ENCODE results near the gene ASAP2.
A peak's percentile ranks its signal among the peaks of the same experiment; 100 is the strongest.

ASAP2 gene

GRCh38 chr2:9310798-9311197 lies 104.2 kb downstream of the ASAP2 start:
- Histone ChIP-seq H3K27ac (ENCODE audit: low read length) (peak overlapping the region; percentile 81), H3K36me3 (ENCODE audit: control insufficient read depth in 2 of 2, insufficient read depth in 2 of 2, low read length in 2 of 2) (no peaks in the 10 kb centered on the region), H3K4me3 (ENCODE audit: low read length in 2 of 2) (no peak overlapping the region), H3K9ac (ENCODE audit: low read length in 2 of 2) (no peak overlapping the region), H3K9me3 (ENCODE audit: control insufficient read depth in 2 of 2, low read length in 2 of 2) (no peaks in the 10 kb centered on the region), H3K27me3 (ENCODE audit: control insufficient read depth in 1 of 2, insufficient read depth in 2 of 2, low read length in 2 of 2) (no peaks in the 10 kb centered on the region), H3K4me1 (ENCODE audit: control insufficient read depth, insufficient read depth, low read length) (peaks cover 60% of the 10 kb centered on the region)

- Histone ChIP-seq H3K4me1 (ENCODE audit: control insufficient read depth, insufficient read depth, low read length) (peaks cover 60% of the 10 kb centered on the region), H3K36me3 (ENCODE audit: control insufficient read depth in 2 of 2, insufficient read depth in 2 of 2, low read length in 2 of 2) (no peaks in the 10 kb centered on the region), H3K4me3 (ENCODE audit: low read length in 2 of 2) (peak overlapping the region in 1 of 2 donors; percentile 49), H3K9ac (ENCODE audit: low read length in 2 of 2) (peak overlapping the region in 1 of 2 donors; percentile 29), H3K9me3 (ENCODE audit: control insufficient read depth in 2 of 2, low read length in 2 of 2) (no peaks in the 10 kb centered on the region), H3K27ac (ENCODE audit: low read length) (peak overlapping the region; percentile 81), H3K27me3 (ENCODE audit: control insufficient read depth in 1 of 2, insufficient read depth in 2 of 2, low read length in 2 of 2) (no peaks in the 10 kb centered on the region)
Measured at GRCh38 chr2:9311488-9311887, 104.9 kb downstream of the ASAP2 start.

DNA sequence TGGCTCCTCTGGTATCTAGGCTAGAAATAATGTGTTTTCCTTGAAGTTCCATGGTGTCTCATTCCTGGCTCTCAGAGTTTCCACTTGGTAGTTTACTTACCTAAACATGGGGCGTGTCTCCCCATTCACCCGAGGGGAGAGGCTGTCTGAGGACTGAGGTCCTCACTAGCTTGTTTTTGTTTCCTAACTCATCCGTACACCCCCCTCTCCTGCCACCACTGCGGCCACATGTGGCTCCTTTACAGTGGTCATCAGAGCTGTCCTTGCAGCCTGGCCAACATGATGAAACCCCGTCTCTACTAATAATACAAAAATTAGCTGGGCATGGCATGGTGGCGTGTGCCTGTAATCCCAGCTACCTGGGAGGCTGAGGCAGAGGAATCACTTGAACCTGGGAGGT lies 106.0 kb downstream of the ASAP2 start:
- Histone ChIP-seq H3K27ac (ENCODE audit: low read length) (peak overlapping the region; percentile 81), H3K4me3 (ENCODE audit: low read length in 2 of 2) (no peak overlapping the region), H3K4me1 (ENCODE audit: control insufficient read depth, insufficient read depth, low read length) (peaks cover 50% of the 10 kb centered on the region), H3K9me3 (ENCODE audit: control insufficient read depth in 2 of 2, low read length in 2 of 2) (no peaks in the 10 kb centered on the region), H3K27me3 (ENCODE audit: control insufficient read depth in 1 of 2, insufficient read depth in 2 of 2, low read length in 2 of 2) (no peaks in the 10 kb centered on the region), H3K36me3 (ENCODE audit: control insufficient read depth in 2 of 2, insufficient read depth in 2 of 2, low read length in 2 of 2) (no peaks in the 10 kb centered on the region), H3K9ac (ENCODE audit: low read length in 2 of 2) (no peak overlapping the region)

- no peak overlapping the region for H3K9ac ChIP-seq (ENCODE audit: low read length in 2 of 2)
- H3K9me3 ChIP-seq (ENCODE audit: control insufficient read depth in 2 of 2, low read length in 2 of 2), result no peaks in the 10 kb centered on the region
- peaks cover 45% of the 10 kb centered on the region for H3K4me1 ChIP-seq (ENCODE audit: control insufficient read depth, insufficient read depth, low read length)
- no peaks in the 10 kb centered on the region for H3K36me3 ChIP-seq (ENCODE audit: control insufficient read depth in 2 of 2, insufficient read depth in 2 of 2, low read length in 2 of 2)
- H3K4me3 ChIP-seq (ENCODE audit: low read length in 2 of 2), result no peak overlapping the region
- H3K27ac ChIP-seq (ENCODE audit: low read length), result no peak overlapping the region
- no peaks in the 10 kb centered on the region for H3K27me3 ChIP-seq (ENCODE audit: control insufficient read depth in 1 of 2, insufficient read depth in 2 of 2, low read length in 2 of 2)
Measured at GRCh38 chr2:9313443-9313842, 106.8 kb downstream of the ASAP2 start.

- no peaks in the 10 kb centered on the region for H3K36me3 ChIP-seq (ENCODE audit: control insufficient read depth in 2 of 2, insufficient read depth in 2 of 2, low read length in 2 of 2)
- no peak overlapping the region for H3K9ac ChIP-seq (ENCODE audit: low read length in 2 of 2)
- no peaks in the 10 kb centered on the region for H3K27me3 ChIP-seq (ENCODE audit: control insufficient read depth in 1 of 2, insufficient read depth in 2 of 2, low read length in 2 of 2)
- H3K27ac ChIP-seq (ENCODE audit: low read length), result no peak overlapping the region
- no peak overlapping the region for H3K4me3 ChIP-seq (ENCODE audit: low read length in 2 of 2)
- no peaks in the 10 kb centered on the region for H3K9me3 ChIP-seq (ENCODE audit: control insufficient read depth in 2 of 2, low read length in 2 of 2)
- peaks cover 38% of the 10 kb centered on the region for H3K4me1 ChIP-seq (ENCODE audit: control insufficient read depth, insufficient read depth, low read length)
Measured at GRCh38 chr2:9315280-9315847, 108.8 kb downstream of the ASAP2 start.

DNA sequence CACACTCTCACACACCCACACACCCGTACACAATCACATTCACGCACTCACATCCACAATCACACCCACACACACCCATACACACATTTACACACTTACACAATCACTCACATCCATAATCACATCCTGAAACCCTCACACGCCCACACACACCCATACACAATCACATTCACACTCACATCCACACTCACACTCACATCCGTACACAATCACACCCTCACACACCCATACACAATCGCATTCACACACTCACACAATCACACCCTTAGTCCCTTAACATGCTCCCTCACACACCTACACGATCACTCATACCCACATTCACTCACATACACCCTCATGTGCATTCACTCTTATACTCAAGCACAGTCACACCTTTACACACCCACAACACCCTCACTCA lies 110.9 kb downstream of the ASAP2 start:
- peaks cover 17% of the 10 kb centered on the region for H3K4me1 ChIP-seq (ENCODE audit: control insufficient read depth, insufficient read depth, low read length)
- no peak overlapping the region for H3K4me3 ChIP-seq (ENCODE audit: low read length in 2 of 2)
- H3K27ac ChIP-seq (ENCODE audit: low read length), result no peak overlapping the region
- no peaks in the 10 kb centered on the region for H3K27me3 ChIP-seq (ENCODE audit: control insufficient read depth in 1 of 2, insufficient read depth in 2 of 2, low read length in 2 of 2)
- peaks cover 0 to 2% of the 10 kb centered on the region in 2 donors for H3K36me3 ChIP-seq (ENCODE audit: control insufficient read depth in 2 of 2, insufficient read depth in 2 of 2, low read length in 2 of 2)
- no peak overlapping the region for H3K9ac ChIP-seq (ENCODE audit: low read length in 2 of 2)
- no peaks in the 10 kb centered on the region for H3K9me3 ChIP-seq (ENCODE audit: control insufficient read depth in 2 of 2, low read length in 2 of 2)

DNA sequence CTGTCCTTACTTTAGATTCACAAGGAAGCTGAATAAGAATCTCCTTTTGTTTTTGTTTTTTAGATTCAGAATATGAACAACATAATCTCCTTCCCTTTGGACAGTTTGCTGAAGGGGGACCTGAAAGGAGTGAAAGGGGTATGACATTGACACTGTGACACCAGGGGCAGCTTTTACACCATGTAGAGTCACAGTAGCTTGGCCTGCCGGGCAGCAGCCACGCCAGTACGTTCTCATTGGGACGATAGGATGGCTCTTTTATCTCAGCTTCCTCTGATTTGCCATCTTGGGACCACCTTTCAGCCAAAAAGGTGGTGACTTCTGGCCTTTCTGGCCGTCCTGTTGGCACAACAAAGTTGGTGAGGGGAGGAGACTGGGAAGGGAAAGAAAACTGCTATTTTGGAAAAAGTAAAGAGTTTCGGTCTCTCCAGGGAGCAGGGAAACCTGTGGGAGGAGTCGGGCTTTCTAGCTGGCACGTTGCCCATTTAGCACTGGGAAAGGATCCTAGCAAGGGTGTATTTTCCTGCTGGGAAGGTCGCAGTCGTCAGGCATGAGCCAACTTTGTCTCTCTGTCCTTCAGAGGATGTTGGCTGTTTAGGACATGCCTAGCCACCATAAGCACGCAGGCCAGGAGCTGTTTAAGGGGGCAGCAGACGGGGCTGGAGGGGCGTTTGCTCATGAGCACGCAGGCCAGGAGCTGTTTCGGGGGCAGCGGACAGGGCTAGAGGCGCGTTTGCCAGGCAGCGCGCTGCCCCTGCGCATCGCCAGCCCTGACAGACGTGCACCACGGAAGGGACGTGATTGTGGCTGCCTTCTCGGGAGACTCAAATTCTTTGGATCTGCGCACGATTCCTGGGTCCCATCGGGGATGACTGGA lies 112.1 kb downstream of the ASAP2 start:
- Histone ChIP-seq H3K4me3 (ENCODE audit: low read length in 2 of 2) (peak overlapping the region in 1 of 2 donors; percentile 52), H3K36me3 (ENCODE audit: control insufficient read depth in 2 of 2, insufficient read depth in 2 of 2, low read length in 2 of 2) (peaks cover 5 to 7% of the 10 kb centered on the region in 2 donors), H3K27me3 (ENCODE audit: control insufficient read depth in 1 of 2, insufficient read depth in 2 of 2, low read length in 2 of 2) (no peaks in the 10 kb centered on the region), H3K9me3 (ENCODE audit: control insufficient read depth in 2 of 2, low read length in 2 of 2) (no peaks in the 10 kb centered on the region), H3K4me1 (ENCODE audit: control insufficient read depth, insufficient read depth, low read length) (peaks cover 19% of the 10 kb centered on the region), H3K9ac (ENCODE audit: low read length in 2 of 2) (no peak overlapping the region), H3K27ac (ENCODE audit: low read length) (peak overlapping the region; percentile 58)

DNA sequence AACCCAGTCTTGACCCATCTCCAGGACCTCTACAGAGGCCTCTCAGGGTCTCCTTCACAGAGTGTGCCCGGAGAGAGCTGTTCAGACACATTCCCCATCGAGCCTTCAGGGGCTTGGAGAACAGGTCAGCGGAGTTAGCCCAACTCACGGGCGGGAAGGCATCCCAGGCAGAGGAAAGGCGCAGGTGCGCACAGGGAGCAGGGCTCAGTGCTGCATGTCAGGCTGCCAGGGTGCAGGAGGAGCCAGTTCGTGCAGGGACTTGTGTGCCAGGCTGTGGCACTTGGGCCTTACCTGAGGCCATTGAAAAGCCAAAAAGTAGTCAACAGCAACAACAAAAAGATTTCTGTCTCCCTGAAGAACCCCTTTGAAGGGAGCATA lies 112.7 kb downstream of the ASAP2 start:
- Histone ChIP-seq H3K27me3 (ENCODE audit: control insufficient read depth in 1 of 2, insufficient read depth in 2 of 2, low read length in 2 of 2) (no peaks in the 10 kb centered on the region), H3K27ac (ENCODE audit: low read length) (no peak overlapping the region), H3K36me3 (ENCODE audit: control insufficient read depth in 2 of 2, insufficient read depth in 2 of 2, low read length in 2 of 2) (peaks cover 7 to 9% of the 10 kb centered on the region in 2 donors), H3K9me3 (ENCODE audit: control insufficient read depth in 2 of 2, low read length in 2 of 2) (no peaks in the 10 kb centered on the region), H3K9ac (ENCODE audit: low read length in 2 of 2) (no peak overlapping the region), H3K4me1 (ENCODE audit: control insufficient read depth, insufficient read depth, low read length) (peaks cover 22% of the 10 kb centered on the region), H3K4me3 (ENCODE audit: low read length in 2 of 2) (no peak overlapping the region)

DNA sequence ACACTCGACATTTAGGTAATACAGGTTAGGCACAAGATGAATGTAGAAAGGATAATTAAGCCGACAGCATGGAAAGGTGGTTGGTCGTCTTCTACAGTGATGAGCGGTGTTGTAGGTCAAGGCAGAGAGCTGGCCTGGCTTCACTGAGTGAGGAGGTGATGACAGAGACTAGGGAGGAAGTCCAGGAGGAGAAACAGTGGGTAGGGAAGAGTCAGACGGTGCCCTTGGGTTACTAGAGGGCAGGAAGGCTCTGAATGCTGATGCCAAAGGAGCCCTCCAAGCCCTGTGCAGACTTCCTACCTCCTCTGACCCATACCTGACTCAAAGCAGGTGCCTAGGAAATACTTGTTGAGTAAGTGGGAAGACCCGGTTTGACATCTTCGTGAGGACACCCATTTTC lies 116.0 kb downstream of the ASAP2 start:
- no peak overlapping the region for H3K27ac ChIP-seq (ENCODE audit: low read length)
- H3K36me3 ChIP-seq (ENCODE audit: control insufficient read depth in 2 of 2, insufficient read depth in 2 of 2, low read length in 2 of 2), result peaks cover 9 to 13% of the 10 kb centered on the region in 2 donors
- H3K4me3 ChIP-seq (ENCODE audit: low read length in 2 of 2), result no peak overlapping the region
- no peaks in the 10 kb centered on the region for H3K27me3 ChIP-seq (ENCODE audit: control insufficient read depth in 1 of 2, insufficient read depth in 2 of 2, low read length in 2 of 2)
- peaks cover 22% of the 10 kb centered on the region for H3K4me1 ChIP-seq (ENCODE audit: control insufficient read depth, insufficient read depth, low read length)
- no peak overlapping the region for H3K9ac ChIP-seq (ENCODE audit: low read length in 2 of 2)
- no peaks in the 10 kb centered on the region for H3K9me3 ChIP-seq (ENCODE audit: control insufficient read depth in 2 of 2, low read length in 2 of 2)

DNA sequence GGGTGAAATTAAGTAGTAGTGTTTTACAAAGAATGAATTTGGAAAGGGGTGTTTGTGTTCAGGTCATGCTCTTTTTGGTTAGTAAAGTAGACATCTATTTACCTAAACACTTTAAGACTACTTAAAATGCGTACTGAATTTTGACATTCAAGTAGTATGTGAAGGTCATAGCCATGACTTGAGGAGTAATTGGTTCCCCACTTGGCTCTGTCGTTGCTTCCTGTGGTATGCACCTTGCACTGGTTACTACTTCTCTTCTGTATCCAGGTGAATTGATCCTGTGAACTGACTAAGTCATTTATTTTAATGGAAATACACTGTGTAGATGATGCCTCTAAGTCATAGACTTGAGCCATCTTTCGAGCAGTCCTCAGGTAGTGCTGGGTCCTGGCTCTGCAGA lies 118.8 kb downstream of the ASAP2 start:
- no peak overlapping the region for H3K4me3 ChIP-seq (ENCODE audit: low read length in 2 of 2)
- no peak overlapping the region for H3K9ac ChIP-seq (ENCODE audit: low read length in 2 of 2)
- H3K27ac ChIP-seq (ENCODE audit: low read length), result no peak overlapping the region
- H3K9me3 ChIP-seq (ENCODE audit: control insufficient read depth in 2 of 2, low read length in 2 of 2), result no peaks in the 10 kb centered on the region
- peaks cover 7% of the 10 kb centered on the region for H3K4me1 ChIP-seq (ENCODE audit: control insufficient read depth, insufficient read depth, low read length)
- peaks cover 9 to 23% of the 10 kb centered on the region in 2 donors for H3K36me3 ChIP-seq (ENCODE audit: control insufficient read depth in 2 of 2, insufficient read depth in 2 of 2, low read length in 2 of 2)
- no peaks in the 10 kb centered on the region for H3K27me3 ChIP-seq (ENCODE audit: control insufficient read depth in 1 of 2, insufficient read depth in 2 of 2, low read length in 2 of 2)

DNA sequence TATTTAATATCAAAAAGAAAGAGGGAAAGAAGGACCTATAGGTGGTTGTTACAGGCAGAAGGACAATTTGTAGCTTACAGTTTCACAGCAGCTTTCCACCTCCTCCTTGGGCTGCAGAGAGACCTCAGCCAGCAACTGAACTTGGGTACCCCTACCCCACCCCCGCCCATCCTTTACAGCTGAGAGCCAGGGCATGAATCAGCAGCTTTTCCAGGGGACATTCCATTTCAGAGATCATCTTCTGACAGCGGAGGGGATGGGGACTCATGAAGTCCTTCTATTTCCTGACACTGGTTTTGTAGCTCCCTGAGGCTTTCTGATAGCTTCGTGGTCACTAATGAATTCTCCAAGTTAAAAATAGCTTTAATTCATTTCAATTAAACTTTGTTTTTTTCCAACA lies 120.4 kb downstream of the ASAP2 start:
- Histone ChIP-seq H3K4me1 (ENCODE audit: control insufficient read depth, insufficient read depth, low read length) (peaks cover 7% of the 10 kb centered on the region), H3K4me3 (ENCODE audit: low read length in 2 of 2) (no peak overlapping the region), H3K9me3 (ENCODE audit: control insufficient read depth in 2 of 2, low read length in 2 of 2) (no peaks in the 10 kb centered on the region), H3K9ac (ENCODE audit: low read length in 2 of 2) (no peak overlapping the region), H3K36me3 (ENCODE audit: control insufficient read depth in 2 of 2, insufficient read depth in 2 of 2, low read length in 2 of 2) (peaks cover 9 to 23% of the 10 kb centered on the region in 2 donors), H3K27ac (ENCODE audit: low read length) (no peak overlapping the region), H3K27me3 (ENCODE audit: control insufficient read depth in 1 of 2, insufficient read depth in 2 of 2, low read length in 2 of 2) (no peaks in the 10 kb centered on the region)

Data from stomach smooth muscle (tissue), 2 donors.